Choroid plexus epithelial cell (primary cell): Measurements from ENCODE around the gene CPZ.
"Not testable (repeated sequence)": the region's sequence is repeated elsewhere in the genome, so short reads cannot be mapped to it uniquely, and the experiment has no call there.

ENCODE experiments used
- DNase-seq: peaks from one replicate; pipeline ENCODE4 v3.0.0-alpha.2; 2010; ENCODE audit warnings: low read depth
- H3K4me3 ChIP-seq: 2 replicates; pipeline ENCODE4 v1.5.1; 2011; ENCODE audit warnings: low read depth, mild to moderate bottlenecking, control low read depth, low read length, moderate library complexity
- CTCF ChIP-seq: conservative IDR thresholded peaks from 2 replicates; pipeline ENCODE4 v1.5.1; 2011; ENCODE audit warnings: low read depth, mild to moderate bottlenecking, control low read depth, inconsistent platforms, low read length, moderate library complexity

The CPZ gene

DNA sequence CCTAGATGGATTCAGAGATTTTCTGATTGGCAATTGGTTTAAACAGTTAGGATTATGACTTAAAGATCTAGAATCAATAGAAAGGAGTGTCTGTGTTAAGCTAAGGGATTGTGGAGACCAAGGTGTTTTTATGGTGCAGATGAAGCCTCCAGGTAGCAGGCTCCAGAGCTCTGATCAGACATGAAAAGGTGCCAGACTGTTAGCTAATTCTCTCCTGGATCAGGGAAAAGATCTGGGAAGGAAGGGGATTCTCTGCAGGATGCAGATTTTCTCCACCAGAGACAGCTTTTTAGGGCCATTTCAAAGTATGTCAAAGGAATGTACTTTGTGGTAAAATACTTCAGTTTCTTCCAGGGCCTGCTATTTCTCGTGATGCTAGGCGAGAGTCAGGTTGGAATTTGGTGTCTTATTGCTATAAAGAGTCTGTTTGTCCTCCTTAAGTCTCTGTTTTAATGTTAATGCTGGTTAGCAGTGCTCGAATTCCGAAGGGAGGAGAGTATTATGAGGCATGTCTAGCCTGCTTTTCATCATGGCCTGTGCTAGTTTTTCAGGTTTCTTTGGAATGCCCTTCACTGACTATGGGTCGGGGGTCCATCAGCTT lies 24.4 kb upstream of the CPZ start:
- no peak overlapping the region for H3K4me3 ChIP-seq
- TF ChIP-seq CTCF: no peak
- peak; percentile 66 for DNase-seq

DNA sequence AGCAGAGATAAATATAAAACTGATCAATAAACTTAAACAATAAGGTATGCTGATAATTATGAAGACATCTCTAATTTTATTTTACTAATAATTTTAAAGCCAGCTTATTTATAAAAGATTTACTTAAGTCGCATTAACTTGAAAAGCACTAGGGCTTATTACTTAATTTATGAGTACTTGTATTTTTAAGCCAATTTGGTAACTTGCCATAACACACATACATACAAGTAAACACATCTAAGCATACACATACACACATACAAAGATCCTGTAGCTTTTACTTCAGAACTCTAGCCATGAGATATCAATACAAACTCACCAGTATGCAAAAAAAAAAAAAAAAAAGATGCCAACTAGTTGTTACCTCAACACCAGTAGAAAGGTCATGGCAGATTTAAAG lies 22.4 kb upstream of the CPZ start:
- DNase-seq: no peak
- no peak overlapping the region for H3K4me3 ChIP-seq
- TF ChIP-seq CTCF: no peak

- no peak for TF ChIP-seq CTCF
- no peak overlapping the region for H3K4me3 ChIP-seq
- DNase-seq: no peak
These were observed 20.6 kb upstream of the CPZ start for GRCh38 chr4:8571702-8572685.

- no peak overlapping the region for H3K4me3 ChIP-seq
- no peak for TF ChIP-seq CTCF
- no peak for DNase-seq
These were observed 19.3 kb upstream of the CPZ start for GRCh38 chr4:8573266-8573665.

GRCh38 chr4:8574796-8575370 lies 17.7 kb upstream of the CPZ start:
- TF ChIP-seq CTCF: no peak
- DNase-seq: no peak
- H3K4me3 ChIP-seq: no peak overlapping the region

DNA sequence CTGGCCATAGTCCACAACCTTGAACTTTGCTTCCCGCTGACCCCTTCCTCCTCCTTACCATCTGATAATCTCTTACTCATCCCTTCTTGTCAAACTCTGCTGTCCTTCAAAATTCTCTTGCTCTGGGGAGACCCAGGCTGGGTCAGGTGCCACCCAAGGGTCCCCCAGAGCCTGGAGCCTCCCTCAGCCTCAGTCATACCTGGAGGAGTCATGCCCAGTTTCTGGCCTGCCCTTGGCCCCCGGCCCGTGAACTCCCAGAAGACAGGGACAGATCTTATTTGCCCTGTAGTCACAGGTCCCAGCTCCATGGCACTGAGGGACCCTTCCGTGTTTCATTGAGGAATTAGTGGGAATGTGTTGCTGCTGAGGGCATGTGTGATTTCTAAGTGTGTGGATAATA lies 17.1 kb upstream of the CPZ start:
- TF ChIP-seq CTCF: no peak
- no peak for DNase-seq
- H3K4me3 ChIP-seq: no peak overlapping the region

DNA sequence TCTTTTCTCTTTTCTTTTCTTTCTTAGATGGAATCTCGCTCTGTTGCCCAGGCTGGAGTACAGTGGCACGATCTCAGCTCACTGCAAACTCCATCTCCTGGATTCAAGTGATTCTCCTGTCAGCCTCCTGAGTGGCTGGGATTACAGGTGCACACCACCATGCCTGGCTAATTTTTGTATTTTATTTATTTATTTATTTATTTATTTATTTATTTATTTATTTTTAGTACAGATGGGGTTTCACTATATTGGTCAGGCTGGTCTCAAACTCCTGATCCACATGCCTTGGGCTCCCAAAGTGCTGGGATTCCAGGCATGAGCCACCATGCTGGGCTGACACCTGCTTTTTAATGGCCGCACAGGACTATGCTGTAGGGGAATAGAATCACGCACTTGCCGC lies 16.0 kb upstream of the CPZ start:
- DNase-seq, H3K4me3 ChIP-seq: not testable (repeated sequence)
